HTR-8/SVneo (cell line): Measurements from ENCODE around the gene SIK3.
A peak's percentile ranks its signal among the peaks of the same experiment; 100 is the strongest.

Source experiments
- DNase-seq: peaks from one replicate; pipeline ENCODE4 v3.0.0; 2011; ENCODE audit warnings: low spot score, mixed read lengths; ENCODE audit not compliant: insufficient read length
- FAIRE-seq: peaks from 2 replicates; lab custom pipeline; 2011; peaks lifted over from hg19 to GRCh38; lab: Jason Lieb, UNC

SIK3 gene

DNA sequence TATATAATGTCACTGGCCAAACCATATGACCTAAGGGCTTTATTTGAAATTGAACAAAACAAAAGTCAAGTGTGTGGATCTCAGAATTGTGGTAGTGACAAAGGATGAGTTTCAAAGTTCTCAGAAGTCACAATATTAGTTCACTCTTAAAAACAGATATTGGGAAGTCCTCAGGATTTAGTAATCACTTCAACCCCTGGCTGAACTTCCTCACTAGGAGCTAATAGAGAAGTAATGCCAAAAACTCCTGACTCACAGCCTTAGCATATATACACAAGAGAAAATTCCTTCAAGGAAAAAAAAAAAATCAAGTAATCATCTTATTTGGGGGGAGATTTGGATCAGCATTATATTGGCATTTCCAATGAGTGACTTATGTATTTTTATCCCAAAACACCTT is 185.2 kb downstream of the SIK3 start:
- FAIRE-seq (no peak), DNase-seq (no peak)

DNA sequence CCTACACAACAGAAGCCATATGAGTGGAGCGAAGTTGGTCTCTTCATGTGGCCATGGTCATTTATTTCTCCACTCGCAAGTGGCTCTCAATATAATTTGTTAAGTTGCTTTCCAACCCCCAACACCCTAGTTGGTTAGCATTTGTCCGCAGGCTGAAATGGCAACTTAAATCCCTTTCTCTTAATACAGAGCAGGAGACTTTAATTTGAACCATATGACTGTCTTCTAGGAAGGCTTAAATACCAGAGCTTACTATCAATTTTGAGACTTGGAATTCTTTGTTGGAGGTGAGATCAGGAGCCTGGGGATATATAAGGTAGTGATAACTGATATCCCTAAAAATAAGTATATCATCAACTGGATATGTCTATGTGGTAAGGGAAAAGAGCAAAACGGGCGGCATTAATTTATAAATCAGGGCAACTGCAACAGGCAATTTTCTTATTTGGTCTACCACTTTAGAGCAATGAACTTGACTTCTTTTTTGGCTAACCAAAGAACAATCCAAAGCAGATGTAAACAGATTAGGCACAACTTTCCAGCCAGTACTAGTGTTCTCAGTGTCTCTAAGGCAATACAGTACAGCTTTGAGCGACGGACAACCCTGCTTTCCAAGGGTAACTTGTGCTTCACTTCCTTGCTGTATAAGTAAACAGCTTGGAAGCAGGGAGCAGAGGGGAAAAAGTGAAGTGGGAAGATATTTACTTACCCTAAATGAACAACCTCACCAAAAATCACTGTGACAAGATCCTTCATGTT is 186.1 kb downstream of the SIK3 start:
- DNase-seq (no peak), FAIRE-seq (peak; percentile 79)

DNA sequence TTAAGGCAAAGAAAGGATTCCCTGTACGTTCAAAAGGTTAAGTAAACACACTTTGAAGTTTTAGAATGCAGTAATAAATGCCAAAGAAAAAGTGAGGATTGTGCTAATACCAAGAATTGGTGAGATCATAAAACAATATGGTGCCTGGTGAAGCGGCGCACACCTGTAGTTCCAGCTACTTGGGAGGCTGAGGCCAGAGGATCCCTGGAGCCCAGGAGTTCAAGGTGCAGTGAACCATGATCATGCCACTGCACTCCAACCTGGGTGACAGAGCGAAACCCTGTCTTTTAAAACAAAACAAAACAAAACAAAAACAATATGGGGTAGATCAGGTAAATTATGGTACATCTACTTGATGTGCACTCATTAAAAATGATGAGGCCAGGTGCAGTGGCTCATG is 187.4 kb downstream of the SIK3 start:
- DNase-seq (no peak), FAIRE-seq (no peak)

GRCh38 chr11:116910378-116910777 is 187.8 kb downstream of the SIK3 start:
- no peak for FAIRE-seq
- no peak for DNase-seq

DNA sequence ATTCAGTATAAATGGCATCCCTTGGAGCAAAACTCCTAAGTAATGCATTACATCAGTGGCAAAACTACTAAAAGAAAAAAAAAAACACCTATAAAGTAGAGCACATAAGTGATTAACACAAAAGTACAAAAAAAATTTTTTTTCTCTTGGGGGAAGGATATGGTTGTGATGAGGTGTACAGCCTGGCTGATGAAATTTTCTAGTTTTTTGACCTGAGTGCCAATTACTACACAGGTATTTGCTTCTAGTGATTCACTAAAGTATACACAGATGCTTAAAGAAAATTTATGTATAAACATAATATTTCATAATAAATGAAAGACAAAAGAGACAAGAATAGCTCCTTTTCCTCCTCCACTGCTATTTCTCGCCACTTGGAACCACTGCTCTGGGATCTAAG is 189.0 kb downstream of the SIK3 start:
- DNase-seq (no peak), FAIRE-seq (no peak)

DNA sequence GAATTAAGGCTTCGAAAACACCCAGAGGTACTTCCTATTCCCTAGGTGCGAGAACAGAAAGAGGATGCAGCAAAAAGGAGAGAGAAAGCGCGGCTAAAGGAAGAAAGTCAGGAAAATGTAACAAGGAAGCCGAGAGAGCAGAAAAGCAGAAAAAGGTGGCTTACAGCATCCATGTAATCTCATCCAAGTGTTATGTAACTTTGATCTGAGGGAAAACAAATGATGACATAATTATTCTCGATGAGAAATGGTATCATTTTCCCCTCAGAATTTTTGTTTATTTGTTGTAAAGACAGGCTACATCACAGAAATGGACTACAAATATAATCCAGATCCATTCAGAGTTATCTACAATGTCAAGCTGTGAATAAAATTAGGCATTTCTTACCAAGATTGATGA is 191.7 kb downstream of the SIK3 start:
- DNase-seq (no peak), FAIRE-seq (no peak)

- FAIRE-seq = no peak
Observed at GRCh38 chr11:116903090-116903489, 195.1 kb downstream of the SIK3 start.

GRCh38 chr11:116901964-116902688 is 196.1 kb downstream of the SIK3 start:
- no peak for FAIRE-seq
- no peak for DNase-seq

More at GRCh38 chr11:116903090-116903489, 195.1 kb downstream of the SIK3 start:
- DNase-seq = no peak

DNA sequence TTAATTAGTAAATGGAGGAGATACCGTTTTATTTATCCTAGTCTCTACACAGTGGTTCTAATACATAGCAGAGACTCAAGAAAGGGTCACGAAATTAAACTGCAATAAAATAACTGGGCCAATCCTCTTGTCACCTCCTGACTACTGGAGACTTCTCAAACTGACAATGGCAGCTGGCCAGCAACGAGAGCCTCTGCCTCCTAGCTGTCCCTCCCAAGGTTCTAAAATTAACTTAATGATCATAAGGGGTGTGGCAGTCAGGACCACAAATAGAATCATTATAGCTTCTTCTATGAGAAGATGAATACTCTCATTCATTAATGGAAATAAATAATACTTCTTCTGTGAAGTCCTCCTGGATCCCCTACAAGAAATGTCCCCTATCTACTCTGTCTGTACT is 197.0 kb downstream of the SIK3 start:
- FAIRE-seq = no peak
- no peak for DNase-seq

DNA sequence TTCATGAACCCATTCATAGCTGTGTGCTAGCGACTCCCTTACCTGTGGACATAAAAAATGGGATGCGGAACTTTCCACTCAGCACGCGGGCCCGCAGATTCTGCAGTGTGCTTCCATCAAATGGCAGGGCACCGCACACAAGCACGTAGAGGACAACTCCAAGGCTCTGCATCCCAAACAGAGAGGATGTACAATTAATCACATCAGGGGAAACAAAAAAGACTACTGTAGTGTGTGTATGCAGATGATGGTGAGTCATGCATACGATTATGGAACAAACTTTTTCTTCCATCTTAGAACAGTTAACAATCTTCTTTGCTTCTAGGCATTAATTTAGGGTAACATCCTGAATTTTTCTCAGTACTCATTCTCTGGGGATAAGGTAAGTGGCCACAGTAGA is 202.0 kb downstream of the SIK3 start:
- FAIRE-seq = no peak
- DNase-seq = no peak

DNA sequence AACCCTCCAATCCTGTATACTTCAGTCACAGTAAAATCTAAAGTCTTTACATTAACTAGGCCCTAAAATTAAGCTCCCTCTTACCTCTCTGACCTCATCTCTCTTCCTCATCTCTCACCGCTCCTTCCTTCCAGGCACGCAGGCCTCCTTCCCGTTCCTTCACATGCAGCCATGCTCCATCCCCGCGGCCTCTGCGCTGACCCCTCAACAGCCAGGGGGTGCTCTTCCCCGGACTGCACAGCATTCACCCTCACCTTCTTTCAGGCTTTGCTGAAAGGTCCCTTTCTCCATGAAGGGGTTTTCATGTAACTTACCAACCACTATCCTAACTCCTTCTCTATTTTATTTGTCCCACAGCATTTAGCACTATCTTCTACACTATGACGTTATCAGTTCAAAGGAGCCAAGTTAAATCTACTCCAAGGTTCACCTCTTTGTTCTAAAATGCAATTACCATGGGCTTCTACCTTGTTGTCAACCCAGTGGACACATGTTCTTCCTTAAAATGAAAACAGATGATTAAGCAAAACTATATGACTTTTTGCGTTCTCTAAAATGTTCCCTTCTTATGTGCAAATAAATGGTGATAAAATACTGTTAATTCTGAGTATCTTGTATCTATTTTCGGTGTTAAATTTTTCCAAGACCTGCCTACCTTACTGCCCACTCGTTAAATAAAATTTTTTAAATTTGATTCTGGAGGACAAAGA is 203.0 kb downstream of the SIK3 start:
- peak; percentile 18 for DNase-seq
- no peak for FAIRE-seq

DNA sequence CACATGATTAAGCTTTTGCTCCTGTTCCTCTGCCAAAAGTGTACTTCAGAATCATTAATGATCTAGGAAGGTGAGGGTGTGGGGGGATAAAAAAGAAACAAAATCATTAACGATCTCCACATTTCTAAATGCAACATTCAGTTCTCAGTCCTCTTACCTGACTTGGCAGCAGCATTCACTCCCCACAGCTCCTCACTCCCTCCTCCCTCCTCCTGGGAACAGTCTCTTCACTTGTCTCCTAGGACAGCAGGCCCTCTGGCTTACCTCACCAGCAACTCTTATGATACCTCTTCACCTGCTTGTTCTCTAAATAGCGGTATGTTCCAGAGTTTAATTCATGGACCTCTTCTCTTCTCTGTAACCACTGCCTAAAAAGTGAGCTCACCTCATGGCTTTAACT is 204.3 kb downstream of the SIK3 start:
- no peak for FAIRE-seq

DNA sequence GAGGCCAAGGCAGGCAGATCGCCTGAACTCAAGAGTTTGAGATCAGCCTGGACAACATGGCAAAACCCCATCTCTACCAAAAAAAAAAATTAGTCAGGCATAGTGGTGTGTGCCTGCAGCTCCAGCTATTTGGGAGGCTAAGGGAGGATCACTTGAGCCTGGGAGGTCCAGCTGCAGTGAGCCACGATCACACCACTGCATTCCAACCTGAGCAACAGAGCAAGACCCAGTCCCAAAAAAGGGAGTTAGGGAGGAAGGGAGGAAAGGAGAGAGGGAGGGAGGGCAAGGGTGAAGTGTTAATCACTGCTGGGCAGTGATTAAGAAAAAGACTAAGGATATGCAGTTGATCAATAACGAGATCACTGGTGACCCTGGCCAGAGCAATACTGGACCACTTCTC is 204.8 kb downstream of the SIK3 start:
- no peak for DNase-seq
- FAIRE-seq = peak; percentile 26

More for the DNA sequence above, 204.3 kb downstream of the SIK3 start:
- no peak for DNase-seq

GRCh38 chr11:116892374-116892773 is 205.9 kb downstream of the SIK3 start:
- no peak for FAIRE-seq
- no peak for DNase-seq

DNA sequence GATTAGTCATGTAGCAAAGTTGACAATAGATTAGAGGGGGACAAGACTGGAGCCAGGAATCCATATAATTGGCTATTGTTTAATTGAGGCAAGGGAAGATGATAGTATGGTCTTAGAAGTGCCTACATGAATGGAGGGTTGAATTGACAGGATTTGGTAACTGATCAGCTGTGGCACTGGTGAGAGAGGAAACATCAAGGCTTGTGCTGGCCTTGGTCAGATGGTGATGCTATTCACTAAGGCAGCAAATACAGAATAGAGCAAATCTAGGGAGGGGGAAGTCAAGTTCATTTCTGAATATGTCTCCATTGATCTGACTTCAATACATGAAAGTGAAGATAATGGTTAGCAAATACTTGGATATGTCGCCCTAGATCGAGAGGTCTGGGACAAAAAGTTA is 206.5 kb downstream of the SIK3 start:
- FAIRE-seq (no peak), DNase-seq (no peak)

GRCh38 chr11:116890607-116891006 is 207.6 kb downstream of the SIK3 start:
- no peak for FAIRE-seq
- no peak for DNase-seq

- FAIRE-seq (no peak), DNase-seq (no peak)
Observed at GRCh38 chr11:116890193-116890592, 208.0 kb downstream of the SIK3 start.

DNA sequence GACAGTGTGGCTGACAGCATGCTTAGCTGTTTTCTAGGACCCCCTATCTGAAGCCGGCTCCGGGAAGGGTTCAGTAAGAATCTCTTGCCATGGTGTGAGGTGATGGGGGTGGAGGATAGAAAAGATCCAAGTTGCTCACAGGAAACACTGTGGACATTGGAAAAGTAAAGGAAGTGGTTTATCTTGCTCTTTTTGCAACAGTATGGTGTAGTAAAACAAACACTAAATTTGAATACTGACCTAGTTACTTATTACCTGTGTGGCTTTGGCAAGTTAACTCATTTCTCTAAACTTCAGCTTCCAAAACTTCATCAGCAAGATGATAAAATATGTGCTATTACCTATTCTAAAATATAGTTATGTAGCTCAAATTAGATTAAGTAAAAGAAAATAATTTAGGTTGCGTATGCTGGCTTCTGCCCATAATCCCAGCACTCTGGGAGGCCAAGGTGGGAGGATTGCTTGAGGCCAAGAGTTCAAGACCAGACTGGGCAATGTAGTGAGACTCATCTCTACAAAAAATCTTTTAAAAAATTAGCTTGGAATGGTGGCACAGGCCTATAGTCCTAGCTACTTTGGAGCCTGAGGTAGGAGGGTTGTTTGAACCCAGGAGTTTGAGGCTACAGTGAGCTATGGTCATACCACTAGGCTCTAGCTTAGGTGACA is 209.2 kb downstream of the SIK3 start:
- FAIRE-seq = no peak
- no peak for DNase-seq

GRCh38 chr11:116888024-116888423 is 210.2 kb downstream of the SIK3 start:
- no peak for FAIRE-seq
- DNase-seq = no peak

GRCh38 chr11:116885951-116886655 is 212.1 kb downstream of the SIK3 start:
- DNase-seq = no peak
- FAIRE-seq = peak; percentile 49
